Measurements from ENCODE around the gene RCL1.

Gene RCL1

GRCh38 chr9:4854265-4854590 is 61.5 kb downstream of the RCL1 start:
- H3K36me3 ChIP-seq (ENCODE audit: control insufficient read depth, insufficient read depth, low read length) = peaks cover 2% of the 10 kb centered on the region
- no peaks in the 10 kb centered on the region for H3K4me1 ChIP-seq (ENCODE audit: control insufficient read depth, insufficient read depth, low read length)
- no peaks in the 10 kb centered on the region for H3K9me3 ChIP-seq (ENCODE audit: control insufficient read depth, insufficient read depth, low read length)
- no peak overlapping the region for H3K4me3 ChIP-seq (ENCODE audit: low read depth, low read length)
- no peak overlapping the region for H3K9ac ChIP-seq (ENCODE audit: low read depth, low read length)
- H3K27me3 ChIP-seq (ENCODE audit: control insufficient read depth, insufficient read depth, low read length) = no peaks in the 10 kb centered on the region

- H3K27me3 ChIP-seq (ENCODE audit: control insufficient read depth, insufficient read depth, low read length) = no peaks in the 10 kb centered on the region
- no peaks in the 10 kb centered on the region for H3K9me3 ChIP-seq (ENCODE audit: control insufficient read depth, insufficient read depth, low read length)
- H3K36me3 ChIP-seq (ENCODE audit: control insufficient read depth, insufficient read depth, low read length) = peaks cover 3% of the 10 kb centered on the region
- no peaks in the 10 kb centered on the region for H3K4me1 ChIP-seq (ENCODE audit: control insufficient read depth, insufficient read depth, low read length)
- no peak overlapping the region for H3K9ac ChIP-seq (ENCODE audit: low read depth, low read length)
- H3K4me3 ChIP-seq (ENCODE audit: low read depth, low read length) = no peak overlapping the region
These were observed 63.1 kb downstream of the RCL1 start for GRCh38 chr9:4855841-4856240.

GRCh38 chr9:4857163-4857810 is 64.5 kb downstream of the RCL1 start:
- no peaks in the 10 kb centered on the region for H3K4me1 ChIP-seq (ENCODE audit: control insufficient read depth, insufficient read depth, low read length)
- H3K36me3 ChIP-seq (ENCODE audit: control insufficient read depth, insufficient read depth, low read length) = peaks cover 8% of the 10 kb centered on the region
- no peaks in the 10 kb centered on the region for H3K27me3 ChIP-seq (ENCODE audit: control insufficient read depth, insufficient read depth, low read length)
- no peak overlapping the region for H3K4me3 ChIP-seq (ENCODE audit: low read depth, low read length)
- H3K9ac ChIP-seq (ENCODE audit: low read depth, low read length) = no peak overlapping the region
- no peaks in the 10 kb centered on the region for H3K9me3 ChIP-seq (ENCODE audit: control insufficient read depth, insufficient read depth, low read length)

GRCh38 chr9:4859035-4859434 is 66.3 kb downstream of the RCL1 start:
- no peaks in the 10 kb centered on the region for H3K4me1 ChIP-seq (ENCODE audit: control insufficient read depth, insufficient read depth, low read length)
- H3K9ac ChIP-seq (ENCODE audit: low read depth, low read length) = no peak overlapping the region
- H3K4me3 ChIP-seq (ENCODE audit: low read depth, low read length) = no peak overlapping the region
- peaks cover 8% of the 10 kb centered on the region for H3K36me3 ChIP-seq (ENCODE audit: control insufficient read depth, insufficient read depth, low read length)
- H3K27me3 ChIP-seq (ENCODE audit: control insufficient read depth, insufficient read depth, low read length) = no peaks in the 10 kb centered on the region
- no peaks in the 10 kb centered on the region for H3K9me3 ChIP-seq (ENCODE audit: control insufficient read depth, insufficient read depth, low read length)

GRCh38 chr9:4860383-4860782 is 67.6 kb downstream of the RCL1 start:
- Histone ChIP-seq H3K36me3 (ENCODE audit: control insufficient read depth, insufficient read depth, low read length) (peaks cover 8% of the 10 kb centered on the region), H3K9me3 (ENCODE audit: control insufficient read depth, insufficient read depth, low read length) (no peaks in the 10 kb centered on the region), H3K4me1 (ENCODE audit: control insufficient read depth, insufficient read depth, low read length) (no peaks in the 10 kb centered on the region), H3K4me3 (ENCODE audit: low read depth, low read length) (no peak overlapping the region), H3K27me3 (ENCODE audit: control insufficient read depth, insufficient read depth, low read length) (no peaks in the 10 kb centered on the region), H3K9ac (ENCODE audit: low read depth, low read length) (no peak overlapping the region)

GRCh38 chr9:4861145-4861544 is 68.4 kb downstream of the RCL1 start:
- H3K27me3 ChIP-seq (ENCODE audit: control insufficient read depth, insufficient read depth, low read length) = no peaks in the 10 kb centered on the region
- no peaks in the 10 kb centered on the region for H3K4me1 ChIP-seq (ENCODE audit: control insufficient read depth, insufficient read depth, low read length)
- no peak overlapping the region for H3K9ac ChIP-seq (ENCODE audit: low read depth, low read length)
- H3K36me3 ChIP-seq (ENCODE audit: control insufficient read depth, insufficient read depth, low read length) = peaks cover 8% of the 10 kb centered on the region
- H3K4me3 ChIP-seq (ENCODE audit: low read depth, low read length) = no peak overlapping the region
- H3K9me3 ChIP-seq (ENCODE audit: control insufficient read depth, insufficient read depth, low read length) = no peaks in the 10 kb centered on the region

- H3K4me3 ChIP-seq (ENCODE audit: low read depth, low read length) = no peak overlapping the region
These were observed 69.2 kb downstream of the RCL1 start for GRCh38 chr9:4861736-4862451.

GRCh38 chr9:4862506-4863250 is 69.9 kb downstream of the RCL1 start:
- Histone ChIP-seq H3K27me3 (ENCODE audit: control insufficient read depth, insufficient read depth, low read length) (no peaks in the 10 kb centered on the region), H3K36me3 (ENCODE audit: control insufficient read depth, insufficient read depth, low read length) (peaks cover 8% of the 10 kb centered on the region), H3K4me1 (ENCODE audit: control insufficient read depth, insufficient read depth, low read length) (no peaks in the 10 kb centered on the region)

More at GRCh38 chr9:4861736-4862451, 69.2 kb downstream of the RCL1 start:
- H3K9ac ChIP-seq (ENCODE audit: low read depth, low read length) = no peak overlapping the region
- no peaks in the 10 kb centered on the region for H3K4me1 ChIP-seq (ENCODE audit: control insufficient read depth, insufficient read depth, low read length)
- no peaks in the 10 kb centered on the region for H3K27me3 ChIP-seq (ENCODE audit: control insufficient read depth, insufficient read depth, low read length)
- H3K9me3 ChIP-seq (ENCODE audit: control insufficient read depth, insufficient read depth, low read length) = no peaks in the 10 kb centered on the region
- peaks cover 8% of the 10 kb centered on the region for H3K36me3 ChIP-seq (ENCODE audit: control insufficient read depth, insufficient read depth, low read length)

GRCh38 chr9:4864234-4864661 is 71.5 kb downstream of the RCL1 start:
- Histone ChIP-seq H3K4me3 (ENCODE audit: low read depth, low read length) (no peak overlapping the region), H3K27me3 (ENCODE audit: control insufficient read depth, insufficient read depth, low read length) (no peaks in the 10 kb centered on the region), H3K9me3 (ENCODE audit: control insufficient read depth, insufficient read depth, low read length) (no peaks in the 10 kb centered on the region), H3K9ac (ENCODE audit: low read depth, low read length) (no peak overlapping the region), H3K4me1 (ENCODE audit: control insufficient read depth, insufficient read depth, low read length) (no peaks in the 10 kb centered on the region), H3K36me3 (ENCODE audit: control insufficient read depth, insufficient read depth, low read length) (peaks cover 8% of the 10 kb centered on the region)

More at GRCh38 chr9:4862506-4863250, 69.9 kb downstream of the RCL1 start:
- Histone ChIP-seq H3K9me3 (ENCODE audit: control insufficient read depth, insufficient read depth, low read length) (no peaks in the 10 kb centered on the region), H3K4me3 (ENCODE audit: low read depth, low read length) (no peak overlapping the region), H3K9ac (ENCODE audit: low read depth, low read length) (no peak overlapping the region)

GRCh38 chr9:4864698-4865097 is 72.0 kb downstream of the RCL1 start:
- H3K4me3 ChIP-seq (ENCODE audit: low read depth, low read length) = no peak overlapping the region
- no peaks in the 10 kb centered on the region for H3K27me3 ChIP-seq (ENCODE audit: control insufficient read depth, insufficient read depth, low read length)
- H3K36me3 ChIP-seq (ENCODE audit: control insufficient read depth, insufficient read depth, low read length) = peaks cover 8% of the 10 kb centered on the region
- H3K9ac ChIP-seq (ENCODE audit: low read depth, low read length) = no peak overlapping the region
- no peaks in the 10 kb centered on the region for H3K4me1 ChIP-seq (ENCODE audit: control insufficient read depth, insufficient read depth, low read length)
- no peaks in the 10 kb centered on the region for H3K9me3 ChIP-seq (ENCODE audit: control insufficient read depth, insufficient read depth, low read length)

GRCh38 chr9:4865681-4866080 is 72.9 kb downstream of the RCL1 start:
- no peak overlapping the region for H3K9ac ChIP-seq (ENCODE audit: low read depth, low read length)

More at GRCh38 chr9:4865681-4866080, 72.9 kb downstream of the RCL1 start:
- Histone ChIP-seq H3K9me3 (ENCODE audit: control insufficient read depth, insufficient read depth, low read length) (no peaks in the 10 kb centered on the region), H3K4me1 (ENCODE audit: control insufficient read depth, insufficient read depth, low read length) (no peaks in the 10 kb centered on the region), H3K27me3 (ENCODE audit: control insufficient read depth, insufficient read depth, low read length) (no peaks in the 10 kb centered on the region), H3K4me3 (ENCODE audit: low read depth, low read length) (no peak overlapping the region), H3K36me3 (ENCODE audit: control insufficient read depth, insufficient read depth, low read length) (peaks cover 8% of the 10 kb centered on the region)
